ENCODE data around the gene S100A9.
"Not testable (repeated sequence)": the region's sequence is repeated elsewhere in the genome, so short reads cannot be mapped to it uniquely, and the experiment has no call there.

Gene S100A9

GRCh38 chr1:153357853-153358690 lies at the start of gene S100A9:
Gene S100A9, plus strand, starts transcription at chr1:153357854. Its CDS starts 430 bp downstream, at chr1:153358284.
- TF ChIP-seq CTCF (conservative IDR thresholded peaks at IDR 0.05; ENCODE audit: low read depth, low read length) = no peak
- no peak for DNase-seq (ENCODE audit: low read depth)
- H3K4me3 ChIP-seq (ENCODE audit: low read length) = no peak within 1 kb of the TSS

DNA sequence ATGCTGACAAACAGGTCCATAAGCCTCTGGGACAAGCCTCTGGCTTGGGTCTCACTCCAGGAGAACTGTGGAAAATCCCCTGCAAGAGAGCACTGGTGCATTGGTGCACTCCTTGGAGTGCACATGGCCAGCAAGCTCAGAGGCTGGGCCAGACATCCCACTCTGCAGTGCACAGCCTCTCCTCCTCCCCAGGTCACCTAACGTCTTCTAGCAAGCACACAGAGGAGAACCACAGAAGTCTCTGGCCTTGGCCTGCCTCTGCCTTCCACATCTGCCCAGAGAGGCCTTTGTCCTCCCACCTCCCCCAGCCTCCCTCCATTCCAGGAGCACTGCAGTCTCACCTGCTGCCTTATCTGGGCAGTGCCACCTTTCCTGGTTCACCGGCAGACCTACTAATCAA lies 49.1 kb upstream of the S100A9 start:
- no peak overlapping the region for H3K4me3 ChIP-seq (ENCODE audit: low read length)

GRCh38 chr1:153309441-153309840 lies 48.2 kb upstream of the S100A9 start:
- DNase-seq (ENCODE audit: low read depth) = no peak
- no peak for TF ChIP-seq CTCF (conservative IDR thresholded peaks at IDR 0.05; ENCODE audit: low read depth, low read length)
- no peak overlapping the region for H3K4me3 ChIP-seq (ENCODE audit: low read length)

More for the DNA sequence above, 49.1 kb upstream of the S100A9 start:
- DNase-seq (ENCODE audit: low read depth) = no peak
- TF ChIP-seq CTCF (conservative IDR thresholded peaks at IDR 0.05; ENCODE audit: low read depth, low read length) = no peak

GRCh38 chr1:153310526-153310925 lies 47.1 kb upstream of the S100A9 start:
- no peak for DNase-seq (ENCODE audit: low read depth)
- no peak for TF ChIP-seq CTCF (conservative IDR thresholded peaks at IDR 0.05; ENCODE audit: low read depth, low read length)
- no peak overlapping the region for H3K4me3 ChIP-seq (ENCODE audit: low read length)

DNA sequence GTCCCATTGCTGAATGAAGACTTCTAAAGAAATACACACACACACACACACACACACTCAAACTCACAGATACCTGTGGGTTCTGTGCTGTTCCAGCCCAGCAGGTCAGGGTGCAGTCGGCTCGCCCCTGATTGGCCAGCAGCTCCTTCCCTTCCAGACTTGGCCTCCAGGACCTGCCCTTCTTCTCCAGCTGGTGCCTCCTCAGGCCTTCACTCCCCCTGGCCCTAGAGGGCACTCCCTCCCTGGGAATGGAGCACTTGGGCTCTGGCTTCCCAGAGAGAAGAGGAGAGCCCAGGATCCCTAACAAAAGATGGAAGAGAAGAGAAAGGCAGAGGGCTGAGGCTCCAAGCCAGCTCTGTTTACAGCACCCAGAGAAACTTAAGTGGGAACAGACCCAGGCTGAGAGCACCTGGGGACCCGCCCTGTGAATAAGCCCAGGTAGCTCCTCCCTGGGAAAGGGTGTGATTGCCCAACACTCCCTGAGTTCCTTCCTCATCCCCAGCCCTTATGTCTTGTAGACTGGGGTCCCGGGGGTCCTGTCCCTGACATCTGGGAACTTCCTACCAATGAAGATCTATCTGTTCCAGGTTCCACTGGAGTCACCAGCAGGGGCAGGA lies 45.0 kb upstream of the S100A9 start, which contains the start of gene PGLYRP3:
TSS of gene PGLYRP3 (minus strand) at position 383 of the 617 bp plus-strand sequence. CDS start 2,287 bp downstream, outside the sequence.
- no peak within 1 kb of the TSS for H3K4me3 ChIP-seq (ENCODE audit: low read length)
- no peak for DNase-seq (ENCODE audit: low read depth)
- no peak for TF ChIP-seq CTCF (conservative IDR thresholded peaks at IDR 0.05; ENCODE audit: low read depth, low read length)

DNA sequence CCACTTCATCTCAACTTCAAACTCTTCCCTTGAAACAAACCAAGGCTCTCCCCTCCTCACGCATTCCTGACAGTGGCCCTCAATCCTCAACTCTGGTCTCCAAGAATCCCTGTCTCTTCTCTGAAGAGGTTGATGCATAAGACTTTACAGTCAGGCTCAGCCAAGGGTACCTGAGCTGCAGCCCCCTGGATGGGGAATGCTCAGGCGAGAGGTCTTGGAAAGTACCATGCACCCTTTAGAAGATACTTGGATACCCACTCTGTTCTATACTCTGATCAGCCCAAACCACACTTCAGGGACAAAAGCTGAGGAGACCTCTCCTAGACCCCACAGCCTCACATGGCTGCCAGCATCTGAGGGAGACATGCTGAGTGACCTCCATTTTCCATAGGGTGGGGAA lies 44.4 kb upstream of the S100A9 start:
- H3K4me3 ChIP-seq (ENCODE audit: low read length) = no peak overlapping the region
- no peak for TF ChIP-seq CTCF (conservative IDR thresholded peaks at IDR 0.05; ENCODE audit: low read depth, low read length)
- DNase-seq (ENCODE audit: low read depth) = no peak

- not testable (repeated sequence) for H3K4me3 ChIP-seq (ENCODE audit: low read length); DNase-seq (ENCODE audit: low read depth)
Observed at GRCh38 chr1:153314388-153314787, 43.3 kb upstream of the S100A9 start.

DNA sequence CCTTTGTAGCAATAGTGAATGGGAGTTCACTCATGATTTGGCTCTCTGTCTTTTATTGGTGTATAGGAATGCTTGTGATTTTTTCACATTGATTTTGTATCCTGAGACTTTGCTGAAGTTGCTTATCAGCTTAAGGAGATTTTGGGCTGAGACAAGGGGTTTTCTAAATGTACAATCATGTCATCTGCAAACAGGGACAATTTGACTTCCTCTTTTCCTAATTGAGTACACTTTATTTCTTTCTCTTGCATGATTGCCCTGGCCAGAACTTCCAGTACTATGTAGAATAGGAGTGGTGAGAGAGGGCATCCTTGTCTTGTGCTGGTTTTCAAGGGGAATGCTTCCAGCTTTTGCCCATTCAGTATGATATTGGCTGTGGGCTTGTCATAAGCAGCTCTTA lies 41.6 kb upstream of the S100A9 start:
- DNase-seq (ENCODE audit: low read depth); H3K4me3 ChIP-seq (ENCODE audit: low read length): not testable (repeated sequence)

- DNase-seq (ENCODE audit: low read depth); H3K4me3 ChIP-seq (ENCODE audit: low read length): not testable (repeated sequence)
Observed at GRCh38 chr1:153318145-153318544, 39.5 kb upstream of the S100A9 start.

Measured in retinal pigment epithelial cell (primary cell).